AG04450 (cell line): Measurements from ENCODE around the gene FAM229A. TPM values are rescaled to one million over a fixed set of nuclear protein-coding genes. Genes with fewer than 3 reads are reported as not detected.
"Not testable (repeated sequence)": the region's sequence is repeated elsewhere in the genome, so short reads cannot be mapped to it uniquely, and the experiment has no call there.

ENCODE experiments used
- CTCF ChIA-PET: fragments of 300-600, 350-600 bp; formaldehyde crosslinking; extraction: SDS; loops from one replicate; lab custom pipeline; 2022; ENCODE audit warnings: antibody characterized with exemption, inconsistent platforms; lab: Charles Lee
- POLR2A ChIA-PET: fragments of 350-600 bp; formaldehyde crosslinking; extraction: SDS; loops from one replicate; lab custom pipeline; 2021; ENCODE audit warnings: antibody characterized with exemption, inconsistent platforms; lab: Yijun Ruan, JAX
- DNase-seq: peaks from one replicate; pipeline ENCODE4 v3.0.0-alpha.2; 2011; ENCODE audit warnings: low read depth, low spot score
- H3K27ac ChIP-seq: one replicate; pipeline ENCODE4 v1.5.1; 2012; ENCODE audit warnings: low read depth, low read length, control low read depth
- H3K27me3 ChIP-seq: one replicate; pipeline ENCODE4 v1.6.0; 2012; ENCODE audit warnings: low read length; ENCODE audit not compliant: control insufficient read depth, insufficient read depth
- H3K4me3 ChIP-seq: 2 replicates; pipeline ENCODE4 v1.5.1; 2011; ENCODE audit warnings: mild to moderate bottlenecking, low read depth, low read length, control low read depth
- H3K9me3 ChIP-seq: 2 replicates; pipeline ENCODE4 v1.5.1; 2012; ENCODE audit warnings: low read length; ENCODE audit not compliant: control insufficient read depth, insufficient read depth
- polyA plus RNA-seq: library from polyadenylated mRNA; depleted of rRNA; stranded (reverse); fragments of >200 nt; gene quantifications from 2 replicates; pipeline ENCODE4 v1.2.3, GENCODE V29; 2011
- TF ChIP-seq, protein P1 (sequence below): IDR thresholded peaks from 2 replicates; pipeline ENCODE4 v1.5.1; 2011; ENCODE audit warnings: low read depth, low read length, control low read depth, inconsistent platforms

Gene FAM229A
- polyA plus RNA-seq, 1 experiment: 1.4 TPM

DNA sequence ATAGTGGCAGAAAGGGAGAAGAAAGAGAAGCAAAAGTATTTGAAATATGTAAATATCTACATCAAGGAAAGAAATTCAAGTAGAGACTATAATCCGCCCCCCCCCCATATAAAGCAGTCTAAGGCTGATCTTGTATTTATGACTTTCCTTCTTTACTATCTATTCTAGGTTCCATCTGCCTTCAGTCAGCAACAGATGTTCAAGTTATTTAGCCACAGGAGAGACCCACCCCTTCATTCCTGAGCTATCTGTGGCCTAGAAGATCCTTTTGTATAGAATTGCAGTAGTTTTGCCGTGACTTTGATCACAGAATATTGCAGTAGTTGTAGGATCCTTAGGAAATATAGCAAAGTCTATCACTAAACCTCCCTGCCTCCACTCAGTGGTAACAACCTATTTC, 42.7 kb upstream of the FAM229A start:
- CTCF ChIA-PET: interaction anchor here (0.5 to 1.4 kb wide), 4 partner anchors 9 to 682 kb away, joined by 3 to 8 read pairs (median 3); no protein-coding TSS in a partner anchor
- DNase-seq: peak; percentile 30
- H3K27ac ChIP-seq: no peak overlapping the region
- TF ChIP-seq, protein P1, sequence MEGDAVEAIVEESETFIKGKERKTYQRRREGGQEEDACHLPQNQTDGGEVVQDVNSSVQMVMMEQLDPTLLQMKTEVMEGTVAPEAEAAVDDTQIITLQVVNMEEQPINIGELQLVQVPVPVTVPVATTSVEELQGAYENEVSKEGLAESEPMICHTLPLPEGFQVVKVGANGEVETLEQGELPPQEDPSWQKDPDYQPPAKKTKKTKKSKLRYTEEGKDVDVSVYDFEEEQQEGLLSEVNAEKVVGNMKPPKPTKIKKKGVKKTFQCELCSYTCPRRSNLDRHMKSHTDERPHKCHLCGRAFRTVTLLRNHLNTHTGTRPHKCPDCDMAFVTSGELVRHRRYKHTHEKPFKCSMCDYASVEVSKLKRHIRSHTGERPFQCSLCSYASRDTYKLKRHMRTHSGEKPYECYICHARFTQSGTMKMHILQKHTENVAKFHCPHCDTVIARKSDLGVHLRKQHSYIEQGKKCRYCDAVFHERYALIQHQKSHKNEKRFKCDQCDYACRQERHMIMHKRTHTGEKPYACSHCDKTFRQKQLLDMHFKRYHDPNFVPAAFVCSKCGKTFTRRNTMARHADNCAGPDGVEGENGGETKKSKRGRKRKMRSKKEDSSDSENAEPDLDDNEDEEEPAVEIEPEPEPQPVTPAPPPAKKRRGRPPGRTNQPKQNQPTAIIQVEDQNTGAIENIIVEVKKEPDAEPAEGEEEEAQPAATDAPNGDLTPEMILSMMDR: no peak
- H3K9me3 ChIP-seq: no peaks in the 10 kb centered on the region
- no peak overlapping the region for H3K4me3 ChIP-seq
- H3K27me3 ChIP-seq: peaks cover 5% of the 10 kb centered on the region
- POLR2A ChIA-PET: interaction anchor here (1.2 kb wide), 1 partner anchor 69 kb away, joined by 3 read pairs; the partner anchor contains the start of gene MARCKSL1

GRCh38 chr1:32400876-32401631, 38.8 kb upstream of the FAM229A start:
- H3K9me3 ChIP-seq: no peaks in the 10 kb centered on the region
- POLR2A ChIA-PET: interaction anchor here (0.7 to 1.2 kb wide), 3 partner anchors 12 to 497 kb away, joined by 3 to 4 read pairs (median 3); partner anchors contain the start of gene MARCKSL1
- TF ChIP-seq, protein P1: peak; percentile 92
- no peak overlapping the region for H3K4me3 ChIP-seq
- H3K27me3 ChIP-seq: no peaks in the 10 kb centered on the region
- CTCF ChIA-PET: interaction anchor here (0.6 to 5.6 kb wide), 32 partner anchors 9 to 536 kb away, joined by 3 to 81 read pairs (median 4); no protein-coding TSS in a partner anchor
- H3K27ac ChIP-seq: no peak overlapping the region
- peak; percentile 48 for DNase-seq

DNA sequence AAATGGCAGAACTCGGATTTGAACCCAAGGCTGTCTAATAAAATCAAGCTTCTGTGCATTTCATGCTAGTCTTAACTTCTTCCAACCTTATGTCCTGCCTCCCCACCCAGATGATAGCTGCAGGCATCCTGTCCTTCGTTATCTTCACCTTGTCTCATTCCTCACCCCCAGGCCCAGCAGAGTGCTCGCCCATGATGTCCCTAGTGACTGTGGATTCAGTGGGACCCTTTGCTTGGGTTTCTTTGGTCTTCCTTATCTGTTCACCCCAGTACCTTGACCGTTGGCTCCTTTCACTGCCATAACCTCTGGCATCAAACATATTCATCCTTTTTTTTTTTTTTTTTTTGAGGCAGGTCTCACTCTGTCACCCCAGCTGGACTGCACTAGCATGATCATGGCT, 37.6 kb upstream of the FAM229A start:
- Histone ChIP-seq H3K27me3 (no peaks in the 10 kb centered on the region), H3K4me3 (no peak overlapping the region), H3K9me3 (no peaks in the 10 kb centered on the region), H3K27ac (no peak overlapping the region)
- POLR2A ChIA-PET: interaction anchor here (0.7 kb wide), 1 partner anchor 80 kb away, joined by 6 read pairs; no protein-coding TSS in a partner anchor
- TF ChIP-seq, protein P1: no peak
- CTCF ChIA-PET: interaction anchor here (0.5 to 5.6 kb wide), 13 partner anchors 8 to 475 kb away, joined by 3 to 81 read pairs (median 5); no protein-coding TSS in a partner anchor
- no peak for DNase-seq

DNA sequence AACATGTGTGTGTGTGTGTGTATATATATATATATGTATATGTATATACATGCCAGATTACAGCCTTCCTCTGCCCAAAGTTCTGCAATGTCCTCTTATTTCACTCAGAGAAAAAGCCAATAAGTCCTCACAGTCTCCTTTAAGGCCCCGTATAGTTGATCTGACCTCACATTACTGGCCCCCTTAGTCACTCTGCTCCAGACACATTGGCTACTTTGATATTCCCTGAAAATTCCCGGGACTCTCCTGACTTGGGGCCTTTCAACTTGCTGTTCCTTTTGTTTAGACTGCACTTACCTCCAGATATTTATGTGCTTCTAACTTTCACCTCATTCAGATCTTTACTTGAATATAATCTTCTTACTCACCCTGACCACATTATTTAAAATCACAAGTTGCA, 36.1 kb upstream of the FAM229A start:
- CTCF ChIA-PET: interaction anchor here (0.6 to 5.6 kb wide), 2 partner anchors 15 to 136 kb away, joined by 5 to 81 read pairs; no protein-coding TSS in a partner anchor
- TF ChIP-seq, protein P1: no peak
- Histone ChIP-seq H3K9me3 (no peaks in the 10 kb centered on the region; the same call in 1 of the 2 replicates), H3K4me3 (no peak overlapping the region), H3K27ac (no peak overlapping the region), H3K27me3 (no peaks in the 10 kb centered on the region)
- POLR2A ChIA-PET: no interaction called here
- no peak for DNase-seq

DNA sequence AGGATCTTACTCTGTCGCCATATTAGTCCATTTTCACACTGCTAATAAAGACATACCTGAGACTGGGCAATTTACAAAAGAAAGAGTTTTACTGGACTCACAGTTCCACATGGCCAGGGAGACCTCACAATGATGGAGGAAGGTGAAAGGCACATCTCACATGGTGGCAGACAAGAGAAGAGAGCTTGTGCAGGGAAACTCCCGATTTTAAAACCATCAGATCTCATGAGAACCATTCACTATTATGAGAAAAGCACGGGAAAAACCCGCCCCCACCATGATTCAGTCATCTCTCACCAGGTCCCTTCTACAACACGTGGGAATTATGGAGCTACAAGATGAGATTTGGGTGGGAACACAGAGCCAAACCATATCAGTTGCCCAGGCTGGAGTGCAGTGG, 34.2 kb upstream of the FAM229A start:
- CTCF ChIA-PET, H3K9me3 ChIP-seq, POLR2A ChIA-PET, H3K4me3 ChIP-seq, H3K27me3 ChIP-seq, H3K27ac ChIP-seq, DNase-seq: not testable (repeated sequence)
